IMR-90 (cell line): ENCODE data around the gene ZNF532. TPM values are rescaled to one million over a fixed set of nuclear protein-coding genes. Genes with fewer than 3 reads are reported as not detected.

ENCODE experiments used
- ATAC-seq: fragments of 200-7000 bp; cut with Tn5 transposase; 2 replicates; pipeline ENCODE4 v1.9.1; 2020; ENCODE audit warnings: low read depth, mild to moderate bottlenecking, moderate library complexity
- BruUV-seq: library from RNA; stranded (reverse); fragments of 400-500 nt; replicated peaks from 2 replicates; lab custom pipeline; 2021; lab: Mats Ljungman, UMichigan
- CTCF ChIA-PET: fragments of 300-600 bp; formaldehyde crosslinking; extraction: SDS; loops from one replicate; lab custom pipeline; 2021; ENCODE audit warnings: antibody characterized with exemption; lab: Yijun Ruan, JAX
- POLR2A ChIA-PET: fragments of 300-600 bp; sonication (Branson Sonifier 250); formaldehyde crosslinking; loops from one replicate; lab custom pipeline; 2022; ENCODE audit warnings: antibody characterized with exemption; ENCODE audit not compliant: unreplicated experiment; lab: Charles Lee
- DNase-seq: peaks from one replicate; pipeline ENCODE4 v3.0.0; 2013
- H2AFZ ChIP-seq: replicated peaks from 2 replicates; pipeline ENCODE3; 2013; ENCODE audit warnings: low read length, mild to moderate bottlenecking; ENCODE audit not compliant: poor library complexity
- H2AK5ac ChIP-seq: 2 replicates; pipeline ENCODE4 v1.6.1; 2013; ENCODE audit warnings: low read depth, low read length, inconsistent platforms
- H2AK9ac ChIP-seq: replicated peaks from 2 replicates; pipeline ENCODE3; 2013; ENCODE audit warnings: mild to moderate bottlenecking, low read depth, low read length, moderate library complexity; ENCODE audit not compliant: poor library complexity
- H2BK120ac ChIP-seq: 2 replicates; pipeline ENCODE4 v1.6.1; 2013; ENCODE audit warnings: low read depth, low read length, inconsistent platforms
- H2BK15ac ChIP-seq: 3 replicates; pipeline ENCODE4 v1.6.1; 2013; ENCODE audit warnings: low read depth, low read length, inconsistent platforms
- H2BK20ac ChIP-seq: 2 replicates; pipeline ENCODE4 v1.6.1; 2013; ENCODE audit warnings: low read depth, mild to moderate bottlenecking, inconsistent platforms, low read length, moderate library complexity
- H2BK5ac ChIP-seq: 2 replicates; pipeline ENCODE4 v1.6.1; 2013; ENCODE audit warnings: mild to moderate bottlenecking, low read depth, low read length, inconsistent platforms; ENCODE audit not compliant: poor library complexity, severe bottlenecking
- H3K14ac ChIP-seq: replicated peaks from 2 replicates; pipeline ENCODE4 v1.6.1; 2013; ENCODE audit warnings: low read depth, low read length, inconsistent platforms
- H3K18ac ChIP-seq: 2 replicates; pipeline ENCODE4 v1.6.1; 2013; ENCODE audit warnings: low read depth, low read length, control low read depth
- H3K23ac ChIP-seq: 2 replicates; pipeline ENCODE4 v1.6.1; 2013; ENCODE audit warnings: low read depth, low read length, inconsistent platforms
- H3K27ac ChIP-seq: 2 replicates; pipeline ENCODE4 v1.5.1; 2013; ENCODE audit warnings: mild to moderate bottlenecking, control low read depth, low read length; ENCODE audit not compliant: insufficient read depth
- H3K27me3 ChIP-seq: 2 replicates; pipeline ENCODE4 v1.6.1; 2013; ENCODE audit warnings: low read length; ENCODE audit not compliant: control insufficient read depth, insufficient read depth
- H3K36me3 ChIP-seq: 2 replicates; pipeline ENCODE4 v1.6.1; 2013; ENCODE audit warnings: low read length, mixed read lengths; ENCODE audit not compliant: control insufficient read depth, insufficient read depth
- H3K4ac ChIP-seq: 2 replicates; pipeline ENCODE4 v1.6.1; 2013; ENCODE audit warnings: low read depth, low read length, inconsistent platforms
- H3K4me1 ChIP-seq: 2 replicates; pipeline ENCODE4 v1.6.1; 2013; ENCODE audit warnings: low read length, mixed read lengths; ENCODE audit not compliant: control insufficient read depth, insufficient read depth
- H3K4me2 ChIP-seq: 2 replicates; pipeline ENCODE4 v1.6.1; 2013; ENCODE audit warnings: low read depth, mild to moderate bottlenecking, control low read depth, low read length, moderate library complexity
- H3K4me3 ChIP-seq: 2 replicates; pipeline ENCODE4 v1.5.1; 2013; ENCODE audit warnings: low read depth, mild to moderate bottlenecking, control low read depth, low read length, moderate library complexity; ENCODE audit not compliant: insufficient read depth
- H3K56ac ChIP-seq: 2 replicates; pipeline ENCODE4 v1.6.1; 2013; ENCODE audit warnings: low read length, inconsistent platforms; ENCODE audit not compliant: insufficient read depth; ENCODE audit errors: extremely low read depth
- H3K79me1 ChIP-seq, 2 experiments: 2 replicates each; pipeline ENCODE4 v1.6.1; 2013; ENCODE audit warnings: low read length in 2 of 2, inconsistent platforms in 1 of 2, low read depth in 1 of 2
- H3K9ac ChIP-seq: 2 replicates; pipeline ENCODE4 v1.6.1; 2013; ENCODE audit warnings: low read depth, low read length, control low read depth
- H3K9me1 ChIP-seq: 2 replicates; pipeline ENCODE4 v1.6.1; 2013; ENCODE audit warnings: low read length, inconsistent platforms; ENCODE audit not compliant: insufficient read depth
- H3K9me3 ChIP-seq: 2 replicates; pipeline ENCODE4 v1.6.1; 2013; ENCODE audit warnings: low read length; ENCODE audit not compliant: control insufficient read depth, insufficient read depth
- H4K20me1 ChIP-seq: 2 replicates; pipeline ENCODE4 v1.6.1; 2013; ENCODE audit warnings: low read length, inconsistent platforms; ENCODE audit not compliant: insufficient read depth
- H4K5ac ChIP-seq: 2 replicates; pipeline ENCODE4 v1.6.1; 2013; ENCODE audit warnings: mild to moderate bottlenecking, low read depth, low read length, control low read depth
- H4K8ac ChIP-seq, 2 experiments: 2 replicates each; pipeline ENCODE4 v1.6.1; 2013; ENCODE audit warnings: low read depth in 2 of 2, low read length in 2 of 2, control low read depth in 1 of 2, inconsistent platforms in 1 of 2
- H4K91ac ChIP-seq: 2 replicates; pipeline ENCODE4 v1.6.1; 2013; ENCODE audit warnings: low read depth, low read length, inconsistent platforms; ENCODE audit not compliant: insufficient read depth
- BHLHE40 ChIP-seq: fragments of 150-350 bp; IDR thresholded peaks from 2 replicates; pipeline ENCODE4 v1.6.1; 2016; ENCODE audit warnings: mild to moderate bottlenecking, low read depth, low read length
- CTCF ChIP-seq: conservative IDR thresholded peaks from 2 replicates; pipeline ENCODE4 v1.5.1; 2012; ENCODE audit warnings: mild to moderate bottlenecking, low read depth, low read length, improper control_type of control experiment
- MAZ ChIP-seq: IDR thresholded peaks from 2 replicates; pipeline ENCODE4 v1.6.1; 2012; ENCODE audit warnings: low read depth, mild to moderate bottlenecking, low read length, improper control_type of control experiment, moderate library complexity, borderline replicate concordance
- MXI1 ChIP-seq: IDR thresholded peaks from 2 replicates; pipeline ENCODE4 v1.6.1; 2012; ENCODE audit warnings: low read depth, mild to moderate bottlenecking, low read length, moderate library complexity, borderline replicate concordance
- NFE2L2 ChIP-seq: fragments of 150-350 bp; IDR thresholded peaks from 2 replicates; pipeline ENCODE4 v1.6.1; 2016; ENCODE audit warnings: low read depth, mild to moderate bottlenecking, low read length
- RAD21 ChIP-seq: IDR thresholded peaks from 2 replicates; pipeline ENCODE4 v1.6.1; 2012; ENCODE audit warnings: low read length, improper control_type of control experiment
- RCOR1 ChIP-seq: IDR thresholded peaks from 2 replicates; pipeline ENCODE4 v1.6.1; 2012; ENCODE audit warnings: mild to moderate bottlenecking, low read length, improper control_type of control experiment; ENCODE audit not compliant: insufficient replicate concordance
- USF2 ChIP-seq: fragments of 150-350 bp; IDR thresholded peaks from 2 replicates; pipeline ENCODE4 v1.6.1; 2017; ENCODE audit warnings: mild to moderate bottlenecking, antibody characterized with exemption, low read length, low read depth
- WGBS, 2 experiments: methylation state at CpG; one replicate each; pipeline versions ENCODE4 v1.1.5 to v1.1.7; 2013; ENCODE audit warnings: missing lambda C conversion rate in 2 of 2; ENCODE audit not compliant: insufficient read length in 1 of 2; ENCODE audit errors: extremely low coverage in 2 of 2; 5-methylcytosine and 5-hydroxymethylcytosine counted together
- dilution Hi-C: fragments of 300-500 bp; cut with HindIII; formaldehyde crosslinking; loops from one replicate; pipeline ENCODE4 v1.14.3; 2018; ENCODE audit warnings: low sequenced_read_pairs; ENCODE audit not compliant: unreplicated experiment
- in situ Hi-C: fragments of 300-500 bp; cut with MboI; formaldehyde crosslinking; loops from 3 replicates; pipeline ENCODE4 v1.14.3; 2019; ENCODE audit warnings: low sequenced_read_pairs, inconsistent platforms, mixed read lengths
- intact Hi-C: fragments of 100-400 bp; cut with micrococcal nuclease; formaldehyde crosslinking; loops from 2 replicates; pipeline ENCODE4 v1.10.0; 2022
- polyA plus RNA-seq, 3 experiments: library from polyadenylated mRNA; depleted of rRNA; stranded (reverse); fragments of >200 nt; gene quantifications; 2 replicates each; pipeline ENCODE4 v1.2.3, GENCODE V29; 2012; ENCODE audit warnings: low replicate concordance in 1 of 3
- total RNA-seq: library from RNA; depleted of rRNA; stranded (reverse); fragments of >200 nt; gene quantifications from 2 replicates; pipeline ENCODE4 v1.2.3, GENCODE V29; 2012

The ZNF532 gene
- total and polyA plus RNA-seq, 2 of the 4 experiments (the other 2 are of a cell fraction) = 29.9 to 45.8 TPM

DNA sequence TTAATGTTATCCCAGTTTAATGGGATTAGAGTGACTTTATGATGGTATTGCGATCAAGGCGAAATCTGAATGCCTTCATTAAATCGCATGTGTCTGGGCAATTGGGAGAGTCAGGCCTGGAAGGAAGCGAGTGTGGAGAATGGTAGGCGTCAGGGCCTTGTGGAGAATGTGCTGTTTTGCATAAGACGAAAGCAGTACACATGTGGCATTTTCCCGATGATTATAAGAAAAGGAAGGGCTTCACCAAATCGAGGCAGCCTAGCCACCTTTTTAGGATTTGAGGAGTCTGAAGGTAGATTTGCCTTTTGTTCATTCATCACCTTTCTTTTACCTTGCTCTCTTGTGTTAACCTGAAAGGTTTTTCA, 1.0 kb downstream of the ZNF532 start:
- no peak overlapping the region for H3K56ac ChIP-seq
- DNase-seq (no peak), ATAC-seq (no peak)
- H4K5ac ChIP-seq = peak overlapping the region; percentile 85
- H2AK9ac ChIP-seq = peak overlapping the region; percentile 35
- H3K18ac ChIP-seq = peak overlapping the region; percentile 94; the same call in 1 of the 2 replicates
- H4K20me1 ChIP-seq = no peaks in the 10 kb centered on the region
- intact Hi-C loops (loop anchor here (2.0 to 5.0 kb wide), 2 partner anchors 77 to 202 kb away; no protein-coding TSS in a partner anchor), dilution Hi-C loops (no loop called here), in situ Hi-C loops (no loop called here)
- peak overlapping the region; percentile 97 for H2BK120ac ChIP-seq
- H3K9ac ChIP-seq = peak overlapping the region; percentile 70; the same call in 1 of the 2 replicates
- H3K23ac ChIP-seq = peak overlapping the region; percentile 99
- H2AFZ ChIP-seq = no peak overlapping the region
- peak overlapping the region; percentile 89 for H2AK5ac ChIP-seq
- H3K36me3 ChIP-seq = peaks cover 20% of the 10 kb centered on the region
- peak overlapping the region; percentile 28; the same call in 1 of the 2 replicates for H2BK20ac ChIP-seq
- H4K91ac ChIP-seq = peak overlapping the region; percentile 100
- peaks cover 57 to 75% of the 10 kb centered on the region in 2 experiments for H3K79me1 ChIP-seq
- 93% methylated on average over 4 of the region's 8 CpGs; no CpG with 5 or more reads in 1 of the 2 experiments for WGBS, 2 experiments
- BruUV-seq = no TSS peak
- H2BK15ac ChIP-seq = peak overlapping the region; percentile 63; the same call in 2 of the 3 replicates
- H3K14ac ChIP-seq = peak overlapping the region; percentile 99
- peaks cover 16% of the 10 kb centered on the region for H3K9me1 ChIP-seq
- POLR2A ChIA-PET = no interaction called here
- CTCF ChIA-PET = no interaction called here
- no peak overlapping the region for H3K4me3 ChIP-seq
- peak overlapping the region; percentile 23; the same call in 1 of the 2 replicates for H3K27ac ChIP-seq
- H3K9me3 ChIP-seq = peaks cover 2% of the 10 kb centered on the region; the same call in 1 of the 2 replicates
- H3K4me2 ChIP-seq = peak overlapping the region; percentile 75
- H2BK5ac ChIP-seq = peak overlapping the region; percentile 98
- TF ChIP-seq RAD21 (no peak), CTCF (no peak), MAZ (no peak), USF2 (no peak), BHLHE40 (no peak), RCOR1 (no peak), MXI1 (no peak), NFE2L2 (no peak)
- peak overlapping the region; percentile 99 for H3K4ac ChIP-seq
- no peaks in the 10 kb centered on the region for H3K27me3 ChIP-seq
- H4K8ac ChIP-seq = peak overlapping the region; percentile 67 to 97; a peak in 3 of 4 replicates
- H3K4me1 ChIP-seq = peaks cover 36% of the 10 kb centered on the region
